Stimulated activated CD4-positive, alpha-beta T cell treated with anti-CD3 and anti-CD28 coated beads, TNF-alpha, amount 100 ng/mL, for 48 hours (primary cell): ENCODE measurements around the gene ADAMTSL1.

Experiments used
- DNase-seq, 3 donors: peaks; one replicate each; pipeline ENCODE4 v3.0.0-alpha.2; 2020; ENCODE audit warnings: low read depth in 3 of 3

ADAMTSL1 gene

GRCh38 chr9:18499062-18499461 is 25.1 kb downstream of the ADAMTSL1 start:
- DNase-seq, result no peak

DNA sequence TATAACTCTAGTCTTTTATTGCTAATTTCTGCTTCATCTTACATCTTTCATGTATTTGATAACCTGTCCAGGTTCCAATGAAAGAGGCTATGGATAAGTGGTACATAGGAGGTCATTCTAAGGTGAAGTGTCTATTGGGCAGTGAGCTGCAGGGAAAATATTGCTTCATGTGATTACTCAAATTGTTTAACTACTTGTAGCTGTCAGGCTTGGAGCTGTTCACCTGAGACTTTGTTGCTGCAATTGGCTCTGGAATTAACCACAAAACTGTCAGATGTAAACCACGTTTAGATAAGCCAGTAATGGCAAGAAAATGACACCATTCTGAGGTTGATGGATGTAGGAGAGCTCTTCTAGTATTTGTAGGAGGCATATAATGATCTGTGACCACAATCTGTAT is 26.0 kb downstream of the ADAMTSL1 start:
- no peak for DNase-seq

DNA sequence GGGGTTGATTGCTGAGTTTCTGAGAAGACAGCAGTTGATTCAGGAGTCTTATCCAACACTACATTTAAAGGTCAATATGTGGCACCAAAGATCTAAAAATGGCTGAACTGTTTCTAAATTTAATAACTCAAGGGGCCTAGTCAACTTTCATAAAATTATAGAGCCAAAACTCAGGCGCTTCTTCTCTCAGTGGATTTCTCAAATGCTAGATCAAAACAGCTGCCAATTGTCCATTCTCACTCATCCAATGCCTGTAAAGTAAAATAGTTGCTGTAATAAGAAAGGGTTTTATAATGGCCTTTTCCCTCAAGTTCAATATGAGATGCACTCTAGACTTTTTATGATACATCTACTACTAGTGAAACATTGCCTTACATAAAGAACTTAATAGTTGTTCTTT is 26.5 kb downstream of the ADAMTSL1 start:
- DNase-seq, result no peak

GRCh38 chr9:18501949-18502348 is 28.0 kb downstream of the ADAMTSL1 start:
- no peak for DNase-seq

- DNase-seq, result no peak
These were observed 28.6 kb downstream of the ADAMTSL1 start for GRCh38 chr9:18502546-18502945.

GRCh38 chr9:18504707-18505106 is 30.8 kb downstream of the ADAMTSL1 start:
- DNase-seq, result no peak

GRCh38 chr9:18507151-18507550 is 33.2 kb downstream of the ADAMTSL1 start:
- no peak for DNase-seq

GRCh38 chr9:18516514-18516913 is 42.6 kb downstream of the ADAMTSL1 start:
- no peak for DNase-seq

DNA sequence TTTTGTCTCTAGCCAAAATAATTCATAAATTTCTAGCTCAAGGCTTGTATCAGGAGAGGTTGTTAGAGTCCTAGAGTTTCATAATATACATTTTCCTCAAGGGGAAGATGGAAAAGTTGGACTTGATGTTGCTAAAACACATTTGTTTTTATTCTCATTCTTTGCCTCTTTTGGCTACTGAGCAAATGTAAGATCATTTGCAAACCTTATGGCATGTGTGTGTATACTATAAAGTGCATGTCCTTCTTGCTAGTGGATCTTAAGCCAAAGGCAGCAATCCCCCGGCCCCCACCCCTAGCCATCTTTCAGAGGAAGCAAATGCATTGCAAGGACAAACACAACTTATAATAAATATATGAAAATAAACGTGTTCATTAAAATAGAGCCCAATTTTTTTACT is 43.0 kb downstream of the ADAMTSL1 start:
- DNase-seq, result no peak

DNA sequence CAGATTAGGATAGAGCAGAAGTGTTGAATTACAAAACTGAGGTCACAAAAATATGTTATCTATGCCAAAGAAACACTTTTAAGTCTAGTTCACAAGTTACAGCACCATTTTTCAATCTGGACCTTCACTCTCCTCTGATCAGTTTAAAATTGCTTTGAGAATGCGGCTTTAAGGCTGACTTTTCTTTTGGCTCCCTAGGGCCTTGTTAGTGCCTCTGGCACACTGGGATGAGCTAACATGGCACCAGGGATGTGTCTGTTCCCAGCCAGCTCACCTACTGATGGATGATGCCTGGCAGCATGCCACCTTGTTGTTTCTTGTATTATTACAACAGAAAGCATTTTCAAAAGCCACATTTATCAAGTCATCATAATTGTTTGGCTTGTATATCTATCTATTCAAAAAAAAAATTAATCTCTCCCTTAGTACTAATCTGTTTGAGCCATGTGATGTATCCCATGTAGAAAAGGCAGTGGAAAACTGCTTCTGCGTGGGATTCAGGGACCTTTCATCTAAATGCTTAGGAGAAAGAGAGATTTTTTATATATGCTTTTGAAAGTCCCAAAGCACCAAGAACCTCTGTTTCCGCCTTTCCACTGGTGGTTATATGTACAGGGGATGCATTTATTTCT is 46.6 kb downstream of the ADAMTSL1 start:
- no peak for DNase-seq

DNA sequence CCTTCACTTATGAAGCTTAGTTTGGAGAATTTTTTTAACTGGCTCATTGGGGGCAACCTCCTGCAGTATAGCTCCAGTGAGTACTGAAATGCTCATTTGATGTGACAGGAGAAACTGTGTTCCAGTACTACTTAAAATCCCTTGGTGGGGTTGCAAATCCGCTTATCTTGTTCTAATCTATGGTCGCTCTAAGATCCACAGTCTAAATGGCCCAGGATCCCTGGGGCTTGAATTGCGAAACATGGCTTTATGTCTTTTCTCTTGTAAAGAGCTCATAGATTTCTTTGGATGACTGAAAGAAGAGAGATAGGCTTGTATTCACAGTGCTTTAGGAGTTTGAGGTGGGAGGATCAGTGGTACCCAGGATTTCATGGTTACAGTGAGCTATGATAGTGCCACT is 52.7 kb downstream of the ADAMTSL1 start:
- no peak for DNase-seq

GRCh38 chr9:18531136-18532065 is 57.4 kb downstream of the ADAMTSL1 start:
- DNase-seq, result no peak

DNA sequence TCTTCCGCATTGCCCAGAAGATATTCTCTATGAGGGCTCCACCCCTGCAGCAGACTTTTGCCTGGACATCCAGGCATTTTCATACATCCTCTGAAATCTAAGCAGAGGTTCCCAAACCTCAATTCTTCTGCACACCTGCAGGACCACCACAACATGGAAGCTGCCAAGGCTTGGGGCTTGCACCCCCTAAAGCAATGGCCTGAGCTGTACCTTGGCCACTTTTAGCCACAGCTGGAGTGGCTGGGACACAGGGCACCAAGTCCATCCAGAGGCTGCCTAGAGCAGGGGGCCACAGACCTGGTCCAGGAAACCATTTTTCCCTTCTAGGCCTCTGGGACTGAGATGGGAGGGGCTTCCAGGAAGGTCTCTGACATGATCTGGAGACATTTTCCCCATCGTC is 60.7 kb downstream of the ADAMTSL1 start:
- no peak for DNase-seq

GRCh38 chr9:18536554-18536953 is 62.6 kb downstream of the ADAMTSL1 start:
- no peak for DNase-seq

DNA sequence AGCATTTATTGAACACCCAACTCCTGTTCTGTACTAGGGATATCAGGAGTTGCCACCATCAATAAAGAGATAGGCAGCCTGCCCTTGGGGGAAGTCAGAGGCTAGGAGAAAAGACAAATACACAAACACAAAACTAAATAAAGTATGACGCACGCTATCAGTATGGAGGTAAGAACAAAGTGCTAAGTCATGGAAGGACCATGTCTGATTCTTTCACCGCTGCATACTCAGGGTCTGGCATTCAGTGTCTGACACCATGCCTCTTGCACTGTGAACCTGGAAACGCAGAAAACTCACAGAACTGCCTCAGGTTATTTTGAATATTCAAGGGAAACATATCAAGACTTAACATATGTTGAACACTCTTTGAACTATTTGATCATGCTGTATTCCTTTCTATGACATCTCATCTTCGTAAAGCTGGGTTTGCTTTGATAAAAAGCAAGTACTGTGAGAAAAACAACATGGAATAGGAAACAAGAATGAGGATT is 65.3 kb downstream of the ADAMTSL1 start:
- no peak for DNase-seq

GRCh38 chr9:18542837-18543405 is 69.0 kb downstream of the ADAMTSL1 start:
- DNase-seq, result no peak

DNA sequence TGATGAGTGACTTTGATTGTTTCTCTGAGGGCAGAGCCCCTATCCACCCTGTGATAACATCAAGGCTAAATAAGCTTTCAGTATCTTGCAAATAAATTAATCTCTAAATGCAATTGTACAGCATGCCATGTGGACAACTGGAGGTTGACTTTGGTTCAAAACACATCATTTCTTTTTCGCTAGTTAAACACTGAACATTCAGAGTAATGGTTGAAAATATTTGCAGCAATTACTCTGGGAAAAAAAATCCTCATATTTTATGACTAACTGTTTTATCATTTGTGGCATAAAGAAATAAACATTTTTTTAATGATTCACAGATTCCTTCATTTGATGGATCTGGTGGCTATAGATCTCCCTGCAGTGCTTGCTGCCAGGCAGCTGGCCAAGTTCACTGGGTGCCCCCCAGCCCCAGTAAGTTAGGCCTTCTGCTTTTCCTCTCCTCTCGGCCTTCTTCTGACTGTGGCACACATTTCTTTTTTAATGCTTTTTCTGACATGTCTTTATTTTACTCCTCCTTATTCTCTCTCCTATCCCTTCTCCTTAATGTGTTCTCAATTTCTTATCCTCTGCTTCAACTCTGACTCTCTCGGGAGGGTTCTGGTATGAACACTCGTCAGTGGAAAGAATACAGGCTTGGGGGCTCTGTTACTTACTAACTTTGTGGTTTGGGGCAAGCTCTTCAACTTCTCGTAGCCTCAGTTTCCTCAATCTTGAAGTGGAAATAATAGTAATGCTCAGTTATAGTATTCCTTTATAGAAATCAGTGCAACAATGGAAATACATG is 69.6 kb downstream of the ADAMTSL1 start:
- no peak for DNase-seq

- DNase-seq, result no peak
These were observed 70.5 kb downstream of the ADAMTSL1 start for GRCh38 chr9:18544456-18544855.

- no peak for DNase-seq
These were observed 71.8 kb downstream of the ADAMTSL1 start for GRCh38 chr9:18545636-18546360.

- DNase-seq, result no peak
These were observed 74.5 kb downstream of the ADAMTSL1 start for GRCh38 chr9:18548456-18548855.

GRCh38 chr9:18549772-18550171 is 75.8 kb downstream of the ADAMTSL1 start:
- no peak for DNase-seq
